Rectal smooth muscle tissue (tissue), 1 donor: Measurements from ENCODE around the gene TNFRSF4.
A peak's percentile ranks its signal among the peaks of the same experiment; 100 is the strongest.

Experiments used
- H3K27ac ChIP-seq: one replicate; pipeline ENCODE4 v1.7.0; 2013; ENCODE audit warnings: low read depth, low read length, inconsistent platforms
- H3K27me3 ChIP-seq: one replicate; pipeline ENCODE4 v1.7.0; 2013; ENCODE audit warnings: low read length; ENCODE audit not compliant: control insufficient read depth, insufficient read depth
- H3K36me3 ChIP-seq: one replicate; pipeline ENCODE4 v1.7.0; 2013; ENCODE audit warnings: low read length; ENCODE audit not compliant: control insufficient read depth, insufficient read depth
- H3K4me1 ChIP-seq: one replicate; pipeline ENCODE4 v1.7.0; 2013; ENCODE audit warnings: low read length; ENCODE audit not compliant: control insufficient read depth, insufficient read depth
- H3K4me3 ChIP-seq: one replicate; pipeline ENCODE4 v1.7.0; 2013; ENCODE audit warnings: low read length
- H3K9ac ChIP-seq: one replicate; pipeline ENCODE4 v1.7.0; 2013; ENCODE audit warnings: low read length

Gene TNFRSF4

DNA sequence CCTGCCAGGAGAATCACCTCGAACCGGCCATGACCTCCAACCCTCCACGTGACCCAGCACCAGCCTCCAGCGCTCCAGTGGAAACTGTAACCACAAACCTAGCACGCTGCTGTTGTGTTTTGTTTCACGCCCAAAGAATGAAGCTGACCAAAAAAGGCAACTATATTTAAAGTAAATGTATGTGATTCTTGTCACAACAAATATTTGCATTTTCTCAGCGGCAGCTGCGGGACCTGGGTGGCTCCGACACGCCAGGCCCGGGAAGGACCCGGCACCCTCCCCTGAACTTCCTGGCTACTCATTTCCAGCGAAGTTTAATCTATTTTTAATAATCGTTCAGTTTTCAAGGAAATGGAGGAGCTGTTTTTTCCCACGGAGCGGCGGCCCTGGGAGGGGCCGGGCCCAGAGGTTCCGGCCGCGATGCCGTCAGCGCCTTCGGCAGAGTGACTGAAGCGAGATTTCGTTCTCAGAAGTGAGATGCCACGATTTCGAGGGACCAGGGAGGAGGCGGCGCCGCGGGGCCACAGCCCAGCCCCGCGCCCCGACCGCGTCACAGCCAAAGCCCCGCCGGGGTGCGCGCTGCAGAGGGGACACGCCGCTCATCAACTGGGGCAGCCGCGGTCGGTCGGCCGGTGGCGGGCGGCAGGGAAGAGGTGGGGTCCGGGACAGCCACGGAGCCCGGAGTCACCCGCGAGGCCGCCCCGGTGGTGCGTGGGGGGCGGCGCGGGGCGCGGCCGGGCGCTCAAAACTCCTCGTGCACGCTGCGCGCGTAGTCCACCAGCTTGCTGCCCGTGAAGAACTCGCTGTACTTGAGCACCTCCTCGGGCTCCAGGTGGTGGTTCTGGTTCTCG lies 3.0 kb upstream of the TNFRSF4 start:
- Histone ChIP-seq H3K4me1 (no peaks in the 10 kb centered on the region), H3K27me3 (peaks cover 2% of the 10 kb centered on the region), H3K9ac (no peak overlapping the region), H3K36me3 (peaks cover 23% of the 10 kb centered on the region), H3K4me3 (no peak overlapping the region), H3K27ac (no peak overlapping the region)

- Histone ChIP-seq H3K4me3 (no peak overlapping the region), H3K27me3 (peaks cover 2% of the 10 kb centered on the region), H3K27ac (no peak overlapping the region), H3K9ac (no peak overlapping the region), H3K36me3 (peaks cover 21% of the 10 kb centered on the region), H3K4me1 (no peaks in the 10 kb centered on the region)
These were observed 2.1 kb upstream of the TNFRSF4 start for GRCh38 chr1:1215881-1216605.

DNA sequence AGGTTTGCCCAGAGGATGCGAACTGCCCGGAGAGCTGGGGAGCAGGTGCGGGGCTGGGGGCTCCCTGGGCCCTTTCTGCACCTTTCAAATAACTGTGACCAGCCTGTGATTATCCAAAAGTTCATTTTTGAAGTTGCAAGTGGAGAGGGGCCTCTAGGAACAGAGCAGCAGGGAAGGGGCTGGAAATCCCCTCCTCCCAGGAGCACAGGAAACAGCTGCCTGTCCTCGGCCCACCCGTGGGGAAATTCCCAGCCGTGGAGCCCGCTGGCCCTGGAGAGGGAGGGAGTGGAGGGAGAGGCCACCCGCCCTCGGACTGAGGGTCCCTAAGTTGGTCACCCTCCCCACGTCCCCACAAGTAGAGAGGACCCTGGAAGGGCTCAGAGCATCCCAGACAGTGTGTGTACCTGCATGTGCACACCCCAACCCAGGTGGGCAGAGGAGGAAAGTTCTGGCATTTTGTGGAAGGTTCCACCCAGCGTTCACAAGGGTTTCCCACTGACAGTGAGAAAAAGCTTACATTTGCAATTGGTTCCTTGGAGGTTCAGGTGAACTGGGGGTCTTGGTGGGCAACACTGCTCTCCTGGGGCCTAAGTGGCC lies 1.2 kb upstream of the TNFRSF4 start:
- H3K27ac ChIP-seq = no peak overlapping the region
- H3K36me3 ChIP-seq = peaks cover 17% of the 10 kb centered on the region

DNA sequence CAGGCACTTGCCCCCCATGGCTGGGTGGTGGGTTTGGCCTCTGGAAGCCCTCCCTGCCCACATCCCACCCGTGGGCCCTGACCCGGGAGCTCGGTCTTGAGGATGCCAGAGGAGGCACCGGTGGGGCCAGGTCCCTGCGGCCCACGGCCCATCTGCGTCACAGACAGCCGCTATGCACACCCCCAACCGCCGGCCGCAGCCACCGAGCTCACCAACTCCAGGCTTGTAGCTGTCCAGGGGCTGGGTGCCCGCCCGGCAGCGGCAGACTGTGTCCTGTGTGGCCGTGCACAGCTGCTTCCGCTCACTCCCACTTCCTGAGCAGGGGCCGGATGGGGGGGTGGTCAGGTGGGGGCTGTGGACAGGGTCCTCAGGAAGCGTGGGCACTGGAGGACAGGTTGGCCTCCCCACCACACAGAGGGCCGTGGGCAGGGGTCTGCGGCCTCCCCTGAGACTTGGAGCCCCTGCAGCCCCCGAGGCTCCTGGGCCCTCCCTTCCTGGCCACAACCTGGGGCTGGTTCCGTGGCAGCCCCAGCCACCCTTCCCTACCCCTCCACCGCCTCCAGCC lies 1.1 kb downstream of the TNFRSF4 start:
- Histone ChIP-seq H3K36me3 (peaks cover 8% of the 10 kb centered on the region), H3K4me1 (peaks cover 3% of the 10 kb centered on the region), H3K27me3 (peaks cover 2% of the 10 kb centered on the region), H3K27ac (no peak overlapping the region), H3K9ac (no peak overlapping the region), H3K4me3 (peak overlapping the region; percentile 41)

More for the DNA sequence above, 1.2 kb upstream of the TNFRSF4 start:
- Histone ChIP-seq H3K27me3 (peaks cover 2% of the 10 kb centered on the region), H3K4me3 (no peak overlapping the region), H3K4me1 (no peaks in the 10 kb centered on the region), H3K9ac (no peak overlapping the region)

GRCh38 chr1:1211541-1212441 lies 2.2 kb downstream of the TNFRSF4 start:
- Histone ChIP-seq H3K36me3 (peaks cover 8% of the 10 kb centered on the region), H3K9ac (no peak overlapping the region), H3K4me1 (peaks cover 3% of the 10 kb centered on the region), H3K27me3 (peaks cover 7% of the 10 kb centered on the region), H3K4me3 (no peak overlapping the region), H3K27ac (no peak overlapping the region)

DNA sequence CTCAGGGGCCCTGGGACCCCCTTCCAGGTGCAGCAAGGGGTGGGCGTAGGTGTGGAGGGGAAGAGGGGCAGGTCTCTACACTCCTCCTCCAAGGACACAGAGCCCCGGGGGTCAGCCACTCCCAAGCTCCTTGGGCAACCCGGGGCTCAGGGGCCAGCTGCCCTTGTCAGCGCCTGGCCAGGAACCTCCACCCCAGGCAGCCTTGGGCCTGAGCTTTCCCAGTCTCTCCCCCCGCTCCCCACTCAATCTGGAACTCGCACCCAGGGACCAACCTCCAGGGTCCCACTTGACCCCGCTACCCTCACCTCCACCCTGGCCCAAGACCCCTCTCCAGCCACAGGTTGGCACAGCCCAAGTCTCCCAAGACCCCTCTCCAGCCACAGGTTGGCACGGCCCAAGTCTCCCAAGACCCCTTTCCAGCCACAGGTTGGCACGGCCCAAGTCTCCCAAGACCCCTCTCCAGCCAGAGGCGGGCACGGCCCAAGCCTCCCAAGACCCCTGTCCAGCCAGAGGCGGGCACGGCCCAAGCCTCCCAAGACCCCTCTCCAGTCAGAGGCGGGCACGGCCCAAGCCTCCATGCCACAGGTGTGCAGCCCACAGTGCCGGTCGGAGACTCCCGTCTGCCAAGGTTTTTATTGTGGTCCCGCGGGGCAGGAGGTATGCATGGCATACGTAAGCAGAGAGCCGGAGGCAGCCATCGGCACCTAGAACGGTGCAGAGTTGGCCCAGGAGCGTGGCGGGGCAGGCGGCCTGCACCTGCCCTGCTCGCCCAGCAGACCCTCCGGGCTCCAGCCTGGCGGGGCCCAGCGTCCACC lies 3.0 kb downstream of the TNFRSF4 start:
- peaks cover 3% of the 10 kb centered on the region for H3K36me3 ChIP-seq
- H3K27ac ChIP-seq = no peak overlapping the region
- H3K4me1 ChIP-seq = peaks cover 5% of the 10 kb centered on the region
- no peak overlapping the region for H3K9ac ChIP-seq
- H3K4me3 ChIP-seq = no peak overlapping the region
- H3K27me3 ChIP-seq = peaks cover 15% of the 10 kb centered on the region

GRCh38 chr1:1208713-1209433 lies 5.1 kb downstream of the TNFRSF4 start:
- Histone ChIP-seq H3K4me1 (peaks cover 5% of the 10 kb centered on the region), H3K27me3 (peaks cover 26% of the 10 kb centered on the region), H3K4me3 (peak overlapping the region; percentile 32), H3K9ac (no peak overlapping the region), H3K27ac (no peak overlapping the region), H3K36me3 (no peaks in the 10 kb centered on the region)

DNA sequence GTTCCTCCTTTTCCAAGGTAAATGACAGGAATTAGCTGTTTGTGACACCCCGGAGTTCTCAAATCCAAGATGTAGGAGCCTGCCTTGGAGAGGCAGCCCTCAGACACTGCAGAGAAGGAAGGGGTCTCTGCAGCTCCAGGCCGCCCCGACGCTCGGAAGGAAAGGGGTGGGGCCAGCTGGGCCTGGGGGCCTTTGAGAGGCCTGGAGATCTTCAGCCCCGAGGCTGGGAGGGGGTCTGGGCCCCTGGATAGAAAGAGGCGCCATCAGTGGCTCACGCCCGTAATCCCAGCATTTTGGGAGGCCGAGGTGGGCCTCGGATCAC lies 6.4 kb downstream of the TNFRSF4 start:
- Histone ChIP-seq H3K27me3 (peaks cover 24% of the 10 kb centered on the region), H3K4me3 (no peak overlapping the region), H3K27ac (no peak overlapping the region), H3K9ac (no peak overlapping the region), H3K36me3 (no peaks in the 10 kb centered on the region), H3K4me1 (peaks cover 5% of the 10 kb centered on the region)

GRCh38 chr1:1206966-1207531 lies 6.9 kb downstream of the TNFRSF4 start:
- H3K4me3 ChIP-seq = no peak overlapping the region
- no peaks in the 10 kb centered on the region for H3K36me3 ChIP-seq
- H3K9ac ChIP-seq = no peak overlapping the region
- peaks cover 24% of the 10 kb centered on the region for H3K27me3 ChIP-seq
- no peak overlapping the region for H3K27ac ChIP-seq
- peaks cover 5% of the 10 kb centered on the region for H3K4me1 ChIP-seq

DNA sequence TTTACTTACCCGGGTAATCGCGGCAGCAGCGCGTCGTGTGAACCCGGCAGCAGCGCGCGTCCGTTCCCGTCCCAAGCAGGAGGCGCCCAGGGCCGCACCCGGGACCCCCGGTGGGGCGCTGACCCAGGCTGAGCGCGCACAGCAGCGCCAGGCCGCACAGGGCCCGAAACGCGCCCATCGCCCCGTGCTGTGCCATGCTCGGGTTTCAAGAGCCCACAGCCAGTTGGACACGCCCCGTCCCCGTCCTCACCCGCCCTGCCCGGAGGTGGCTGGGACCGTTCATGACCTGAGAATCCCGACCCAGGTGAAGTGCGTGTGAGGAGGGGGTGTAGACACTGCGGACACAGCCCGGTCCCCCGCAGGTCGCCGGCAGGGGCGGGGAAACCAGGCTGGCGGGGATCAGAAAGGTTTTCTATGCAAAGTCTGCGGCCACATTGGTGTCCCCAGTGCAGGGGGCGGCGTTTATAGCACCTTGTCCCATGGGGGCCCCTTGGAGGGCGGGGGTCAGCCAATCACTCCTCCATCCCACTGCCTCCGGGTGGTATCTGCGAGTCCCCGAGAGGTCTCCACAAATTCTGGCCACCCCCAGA lies 7.5 kb downstream of the TNFRSF4 start, which contains the start of gene TNFRSF18:
TSS of gene TNFRSF18 (minus strand) at position 217 of the 590 bp plus-strand sequence. CDS start at position 196, 21 bp downstream.
- Histone ChIP-seq H3K27me3 (peaks cover 24% of the 10 kb centered on the region), H3K4me1 (peaks cover 5% of the 10 kb centered on the region), H3K9ac (no peak within 1 kb of the TSS), H3K4me3 (peak within 1 kb of the TSS; percentile 21), H3K27ac (no peak within 1 kb of the TSS), H3K36me3 (no peaks in the 10 kb centered on the region)
